Measurements from ENCODE around the gene TXK.

DNA sequence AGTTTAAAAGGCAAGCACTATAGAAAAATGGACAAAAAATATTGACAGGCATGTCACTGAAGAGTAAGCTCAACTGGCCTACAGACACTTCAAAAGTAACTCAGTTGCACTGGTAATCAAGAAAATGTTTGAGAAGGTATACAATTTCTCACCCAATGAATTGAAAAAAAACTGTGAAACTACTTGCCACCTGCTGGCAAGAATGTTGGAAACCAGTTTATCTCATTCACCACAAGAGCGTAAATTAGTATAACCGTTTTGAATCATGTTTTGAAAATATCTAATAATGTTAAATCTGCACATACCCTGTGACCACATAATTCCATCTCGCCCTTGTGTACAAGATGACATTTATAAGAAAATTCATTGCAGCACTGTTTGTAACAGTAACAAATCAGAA is 31.7 kb downstream of the TXK start:
- TF ChIP-seq CHD4 (IDR thresholded peaks at IDR 0.05; ENCODE audit: borderline replicate concordance, low read length) (no peak), POLR2A (IDR thresholded peaks at IDR 0.05; ENCODE audit: insufficient read depth in 1 of 2, low read depth in 2 of 2, low read length in 2 of 2) (no peak), ZNF556 (CRISPR knock-in tag; IDR thresholded peaks at IDR 0.05; ENCODE audit: borderline replicate concordance) (no peak)
- TF ChIP-seq, protein P1, sequence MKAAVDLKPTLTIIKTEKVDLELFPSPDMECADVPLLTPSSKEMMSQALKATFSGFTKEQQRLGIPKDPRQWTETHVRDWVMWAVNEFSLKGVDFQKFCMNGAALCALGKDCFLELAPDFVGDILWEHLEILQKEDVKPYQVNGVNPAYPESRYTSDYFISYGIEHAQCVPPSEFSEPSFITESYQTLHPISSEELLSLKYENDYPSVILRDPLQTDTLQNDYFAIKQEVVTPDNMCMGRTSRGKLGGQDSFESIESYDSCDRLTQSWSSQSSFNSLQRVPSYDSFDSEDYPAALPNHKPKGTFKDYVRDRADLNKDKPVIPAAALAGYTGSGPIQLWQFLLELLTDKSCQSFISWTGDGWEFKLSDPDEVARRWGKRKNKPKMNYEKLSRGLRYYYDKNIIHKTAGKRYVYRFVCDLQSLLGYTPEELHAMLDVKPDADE (CRISPR knock-in tag; IDR thresholded peaks at IDR 0.05): no peak
- TF ChIP-seq, protein P2, sequence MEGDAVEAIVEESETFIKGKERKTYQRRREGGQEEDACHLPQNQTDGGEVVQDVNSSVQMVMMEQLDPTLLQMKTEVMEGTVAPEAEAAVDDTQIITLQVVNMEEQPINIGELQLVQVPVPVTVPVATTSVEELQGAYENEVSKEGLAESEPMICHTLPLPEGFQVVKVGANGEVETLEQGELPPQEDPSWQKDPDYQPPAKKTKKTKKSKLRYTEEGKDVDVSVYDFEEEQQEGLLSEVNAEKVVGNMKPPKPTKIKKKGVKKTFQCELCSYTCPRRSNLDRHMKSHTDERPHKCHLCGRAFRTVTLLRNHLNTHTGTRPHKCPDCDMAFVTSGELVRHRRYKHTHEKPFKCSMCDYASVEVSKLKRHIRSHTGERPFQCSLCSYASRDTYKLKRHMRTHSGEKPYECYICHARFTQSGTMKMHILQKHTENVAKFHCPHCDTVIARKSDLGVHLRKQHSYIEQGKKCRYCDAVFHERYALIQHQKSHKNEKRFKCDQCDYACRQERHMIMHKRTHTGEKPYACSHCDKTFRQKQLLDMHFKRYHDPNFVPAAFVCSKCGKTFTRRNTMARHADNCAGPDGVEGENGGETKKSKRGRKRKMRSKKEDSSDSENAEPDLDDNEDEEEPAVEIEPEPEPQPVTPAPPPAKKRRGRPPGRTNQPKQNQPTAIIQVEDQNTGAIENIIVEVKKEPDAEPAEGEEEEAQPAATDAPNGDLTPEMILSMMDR (CRISPR knock-in tag; IDR thresholded peaks at IDR 0.05): no peak
- TF ChIP-seq, protein P3, sequence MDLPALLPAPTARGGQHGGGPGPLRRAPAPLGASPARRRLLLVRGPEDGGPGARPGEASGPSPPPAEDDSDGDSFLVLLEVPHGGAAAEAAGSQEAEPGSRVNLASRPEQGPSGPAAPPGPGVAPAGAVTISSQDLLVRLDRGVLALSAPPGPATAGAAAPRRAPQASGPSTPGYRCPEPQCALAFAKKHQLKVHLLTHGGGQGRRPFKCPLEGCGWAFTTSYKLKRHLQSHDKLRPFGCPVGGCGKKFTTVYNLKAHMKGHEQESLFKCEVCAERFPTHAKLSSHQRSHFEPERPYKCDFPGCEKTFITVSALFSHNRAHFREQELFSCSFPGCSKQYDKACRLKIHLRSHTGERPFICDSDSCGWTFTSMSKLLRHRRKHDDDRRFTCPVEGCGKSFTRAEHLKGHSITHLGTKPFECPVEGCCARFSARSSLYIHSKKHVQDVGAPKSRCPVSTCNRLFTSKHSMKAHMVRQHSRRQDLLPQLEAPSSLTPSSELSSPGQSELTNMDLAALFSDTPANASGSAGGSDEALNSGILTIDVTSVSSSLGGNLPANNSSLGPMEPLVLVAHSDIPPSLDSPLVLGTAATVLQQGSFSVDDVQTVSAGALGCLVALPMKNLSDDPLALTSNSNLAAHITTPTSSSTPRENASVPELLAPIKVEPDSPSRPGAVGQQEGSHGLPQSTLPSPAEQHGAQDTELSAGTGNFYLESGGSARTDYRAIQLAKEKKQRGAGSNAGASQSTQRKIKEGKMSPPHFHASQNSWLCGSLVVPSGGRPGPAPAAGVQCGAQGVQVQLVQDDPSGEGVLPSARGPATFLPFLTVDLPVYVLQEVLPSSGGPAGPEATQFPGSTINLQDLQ (CRISPR knock-in tag; IDR thresholded peaks at IDR 0.05): no peak
- TF ChIP-seq, protein P4, sequence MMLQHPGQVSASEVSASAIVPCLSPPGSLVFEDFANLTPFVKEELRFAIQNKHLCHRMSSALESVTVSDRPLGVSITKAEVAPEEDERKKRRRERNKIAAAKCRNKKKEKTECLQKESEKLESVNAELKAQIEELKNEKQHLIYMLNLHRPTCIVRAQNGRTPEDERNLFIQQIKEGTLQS (CRISPR knock-in tag; IDR thresholded peaks at IDR 0.05): no peak

Measured in HepG2 (cell line).